Mononuclear cell (primary cell): Measurements from ENCODE around the gene UBXN11. TPM values are rescaled to one million over a fixed set of nuclear protein-coding genes. Genes with fewer than 3 reads are reported as not detected.
A peak's percentile ranks its signal among the peaks of the same experiment; 100 is the strongest.

Experiments
- H3K27me3 ChIP-seq: 2 replicates; pipeline ENCODE4 v1.6.0; 2011; ENCODE audit warnings: low read length, control low read depth; ENCODE audit not compliant: insufficient read depth
- H3K4me1 ChIP-seq: 2 replicates; pipeline ENCODE4 v1.5.1; 2011; ENCODE audit warnings: mild to moderate bottlenecking, low read length, control low read depth; ENCODE audit not compliant: insufficient read depth
- H3K4me3 ChIP-seq: 2 replicates; pipeline ENCODE4 v1.5.1; 2011; ENCODE audit warnings: mild to moderate bottlenecking, low read length, moderate library complexity
- H3K9me3 ChIP-seq: 2 replicates; pipeline ENCODE4 v1.5.1; 2011; ENCODE audit warnings: low read depth, mild to moderate bottlenecking, control low read depth, low read length
- total RNA-seq: library from RNA; depleted of rRNA; stranded (reverse); fragments of >200 nt; gene quantifications from one replicate; pipeline ENCODE4 v1.2.3, GENCODE V29; 2012

UBXN11 gene
- total RNA-seq, 1 donor, result 24.5 TPM

GRCh38 chr1:26239936-26240335 is 66.5 kb downstream of the UBXN11 start:
- Histone ChIP-seq H3K4me1 (peaks cover 19% of the 10 kb centered on the region), H3K4me3 (no peak overlapping the region), H3K27me3 (no peaks in the 10 kb centered on the region), H3K9me3 (no peaks in the 10 kb centered on the region)

DNA sequence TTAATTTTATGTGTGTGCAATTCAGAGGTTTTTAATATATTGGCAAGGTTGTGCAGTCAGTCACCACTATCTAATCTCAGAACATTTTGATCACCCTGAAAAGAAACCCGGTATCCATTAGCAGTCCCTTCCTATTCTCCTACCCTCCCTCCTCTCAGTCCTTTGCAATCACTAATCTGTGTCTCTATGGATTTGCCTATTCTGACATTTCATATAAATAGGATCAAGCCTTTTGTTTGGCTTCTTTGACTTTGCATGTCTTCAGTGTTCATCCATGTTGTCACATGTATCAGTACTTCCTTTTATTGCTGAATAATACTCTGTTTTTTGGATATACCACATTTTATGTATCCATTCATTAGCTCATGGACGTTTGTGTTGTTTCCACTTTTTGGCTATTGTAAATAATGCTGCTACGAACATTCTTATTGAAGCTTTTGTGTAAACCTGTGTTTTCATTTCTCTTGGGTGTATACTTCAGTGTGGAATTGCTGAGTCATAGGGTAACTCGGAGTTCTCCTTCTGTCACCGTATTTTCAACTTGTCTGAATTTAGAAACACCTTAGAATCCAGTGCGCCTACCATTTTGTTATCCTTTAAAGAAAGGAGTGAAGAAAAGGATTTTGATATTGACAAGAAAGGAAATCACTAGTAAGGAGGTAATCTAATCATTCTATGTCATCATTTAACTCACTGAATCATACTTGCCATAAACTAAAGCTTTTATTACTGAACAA is 69.0 kb downstream of the UBXN11 start:
- Histone ChIP-seq H3K9me3 (no peaks in the 10 kb centered on the region), H3K4me3 (no peak overlapping the region), H3K27me3 (no peaks in the 10 kb centered on the region), H3K4me1 (peaks cover 28% of the 10 kb centered on the region)

DNA sequence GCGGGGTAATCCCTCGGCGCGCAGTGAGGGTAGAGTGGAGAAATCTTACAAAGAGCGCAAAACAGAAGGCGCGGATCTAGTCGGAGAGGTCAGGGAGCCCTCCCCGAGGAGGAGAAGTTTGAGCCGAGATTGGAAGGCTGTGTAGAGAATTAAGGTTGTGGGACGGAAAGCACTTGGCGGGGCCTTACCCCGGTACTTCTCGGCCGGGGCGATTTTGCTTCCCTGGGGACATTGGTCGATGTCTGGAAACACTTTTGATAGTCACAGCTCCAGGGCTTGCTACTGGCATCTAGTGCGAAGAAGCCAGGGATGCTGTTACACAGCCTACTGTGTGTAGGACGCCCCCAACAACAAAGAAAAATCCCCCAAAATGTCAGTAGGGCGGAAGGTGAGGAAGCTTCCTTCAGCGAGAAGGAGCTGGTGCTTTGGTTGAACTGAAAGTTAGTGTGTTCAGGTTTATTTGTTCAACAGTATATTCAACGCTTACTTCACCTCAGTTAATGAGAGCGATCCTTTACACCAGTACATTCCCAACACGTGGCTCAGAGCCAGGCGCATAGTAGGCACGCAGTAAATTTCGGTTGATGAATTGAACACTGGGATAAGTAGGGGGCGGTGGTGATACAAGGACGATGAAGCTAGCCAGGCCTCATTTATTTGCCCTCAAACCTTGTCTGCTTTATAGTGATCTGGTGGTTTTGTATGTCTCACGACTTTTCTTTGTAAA is 71.6 kb downstream of the UBXN11 start:
- Histone ChIP-seq H3K4me3 (peak overlapping the region; percentile 82), H3K27me3 (no peaks in the 10 kb centered on the region), H3K4me1 (peaks cover 28% of the 10 kb centered on the region), H3K9me3 (no peaks in the 10 kb centered on the region)

DNA sequence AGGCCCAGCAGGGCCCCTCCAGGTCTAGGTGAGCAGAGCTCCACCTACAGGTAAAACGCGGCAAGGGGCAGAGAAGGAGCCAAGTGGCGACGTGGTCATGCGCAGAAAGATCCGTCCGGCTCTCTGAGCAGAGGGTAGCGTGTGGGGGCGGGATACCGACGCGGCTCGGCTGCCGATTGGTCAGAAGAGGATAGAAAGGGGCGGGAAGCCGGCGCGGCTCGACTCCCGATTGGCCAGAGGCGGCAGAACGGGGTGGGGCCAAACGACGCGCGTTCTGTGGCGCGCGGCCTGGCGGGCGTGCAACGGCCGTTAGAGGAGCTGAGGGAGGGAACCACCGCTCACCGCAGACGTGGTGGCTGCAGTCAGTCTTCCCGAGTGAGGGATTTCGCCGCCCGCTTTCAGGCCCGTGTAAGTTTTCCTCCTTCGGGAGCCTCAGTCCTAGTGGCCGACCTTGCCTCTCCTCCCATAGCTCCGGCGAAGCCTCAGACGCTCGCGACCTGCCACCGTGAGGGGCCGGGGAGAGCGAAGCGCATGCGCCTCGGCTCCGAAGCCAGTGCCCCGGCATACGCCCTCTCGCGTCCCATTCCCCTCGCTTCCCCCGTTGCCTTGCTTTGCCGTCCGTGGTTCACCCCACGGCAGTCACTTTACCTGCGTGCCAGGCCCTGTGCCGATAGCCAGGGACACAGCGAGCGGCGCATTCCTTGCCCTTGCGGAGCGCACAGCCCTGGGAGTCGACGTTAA is 72.4 kb downstream of the UBXN11 start, which contains the start of gene CEP85:
Gene CEP85, plus strand, starts transcription at position 298 of the 741 bp plus-strand sequence. CDS start 5,584 bp downstream, outside the sequence.
- peaks cover 28% of the 10 kb centered on the region for H3K4me1 ChIP-seq
- no peaks in the 10 kb centered on the region for H3K9me3 ChIP-seq
- H3K27me3 ChIP-seq, result no peaks in the 10 kb centered on the region
- peak within 1 kb of the TSS; percentile 82 for H3K4me3 ChIP-seq

Other genes starting within 250 kb of the UBXN11 start
- not detected for gene TRIM63, start 239.0 kb downstream of the UBXN11 start, total RNA-seq
- 19.3 TPM for gene PDIK1L, start 194.8 kb downstream of the UBXN11 start, total RNA-seq
- gene FAM110D, start 147.6 kb downstream of the UBXN11 start, total RNA-seq, result not detected
- not detected for gene C1orf232, start 137.7 kb downstream of the UBXN11 start, total RNA-seq
- gene ZNF593, start 136.7 kb downstream of the UBXN11 start, total RNA-seq, result 5.4 TPM
- not detected for gene ZNF593OS, start 134.8 kb downstream of the UBXN11 start, total RNA-seq
- gene CNKSR1, start 129.1 kb downstream of the UBXN11 start, total RNA-seq, result 0.42 TPM
- gene CATSPER4, start 116.0 kb downstream of the UBXN11 start, total RNA-seq, result not detected
- gene CEP85, start 72.4 kb downstream of the UBXN11 start, total RNA-seq, result 12.9 TPM
- gene SH3BGRL3, start 26.6 kb downstream of the UBXN11 start, total RNA-seq, result 59.2 TPM
- 428 TPM for gene CD52, start 11.3 kb upstream of the UBXN11 start, total RNA-seq
- gene CRYBG2, start 47.5 kb upstream of the UBXN11 start, total RNA-seq, result 0.10 TPM
- 1.8 TPM for gene ZNF683, start 66.1 kb upstream of the UBXN11 start, total RNA-seq
- not detected for gene LIN28A, start 104.2 kb upstream of the UBXN11 start, total RNA-seq
- gene DHDDS, start 125.7 kb upstream of the UBXN11 start, total RNA-seq, result 17.2 TPM
- gene HMGN2, start 165.8 kb upstream of the UBXN11 start, total RNA-seq, result 249 TPM
- 49.2 TPM for gene RPS6KA1, start 223.1 kb upstream of the UBXN11 start, total RNA-seq